GM18502 (cell line): Measurements from ENCODE around the gene C19orf12.

ENCODE experiments used
- ATAC-seq: cut with Tn5 transposase; IDR thresholded peaks from one replicate; pipeline ENCODE4 v1.9.1; 2021; ENCODE audit warnings: mild to moderate bottlenecking; ENCODE audit not compliant: unreplicated experiment, poor library complexity

The C19orf12 gene

GRCh38 chr19:29699861-29700260 lies 15.2 kb downstream of the C19orf12 start:
- no peak for ATAC-seq

- ATAC-seq, result no peak
Measured at GRCh38 chr19:29697523-29698261, 17.4 kb downstream of the C19orf12 start.

DNA sequence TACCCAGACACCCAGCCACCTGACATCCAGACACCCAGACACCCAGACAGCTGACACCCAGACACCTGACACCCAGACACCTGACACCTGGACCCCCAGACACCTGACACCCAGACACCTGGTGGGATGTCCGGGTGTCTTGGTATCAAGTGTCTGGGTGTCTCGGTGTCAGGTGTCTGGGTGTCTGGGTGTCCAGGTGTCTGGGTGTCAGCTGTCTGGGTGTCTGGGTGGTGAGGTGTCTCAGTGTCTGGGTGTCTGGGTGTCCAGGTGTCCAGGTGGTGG lies 18.6 kb downstream of the C19orf12 start:
- no peak for ATAC-seq

DNA sequence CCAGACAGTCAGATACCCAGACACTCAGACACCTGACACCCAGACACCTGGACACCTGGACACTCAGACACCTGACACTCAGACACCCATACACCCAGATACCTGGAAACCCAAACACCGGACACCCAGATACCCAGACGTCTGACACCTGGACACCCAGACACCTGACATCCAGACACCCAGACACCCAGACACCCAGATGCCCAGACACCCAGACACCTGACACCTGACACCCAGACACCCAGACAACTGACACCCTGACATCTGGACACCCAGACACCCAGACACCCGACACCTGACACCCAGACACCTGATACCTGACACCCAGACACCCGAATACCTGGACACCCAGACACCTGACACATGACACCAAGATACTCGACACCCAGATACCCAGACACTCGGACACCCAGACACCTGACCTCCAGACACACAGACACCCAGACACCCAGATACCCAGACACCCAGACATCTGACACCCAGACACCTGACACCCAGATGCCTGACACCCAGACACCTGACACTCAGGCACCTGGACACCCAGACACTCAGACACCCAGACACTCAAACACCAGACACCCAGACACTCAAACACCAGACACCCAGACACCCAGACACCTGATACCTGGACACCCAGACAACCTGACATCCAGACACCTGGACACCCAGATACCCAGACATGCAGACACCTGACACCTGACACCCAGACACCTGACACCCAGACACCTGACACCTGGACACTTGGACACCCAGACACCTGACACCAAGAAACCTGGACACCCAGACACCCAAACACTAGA lies 19.1 kb downstream of the C19orf12 start:
- no peak for ATAC-seq

- peak; percentile 88 for ATAC-seq
Measured at GRCh38 chr19:29694669-29695627, 20.1 kb downstream of the C19orf12 start.

GRCh38 chr19:29694161-29694560 lies 20.9 kb downstream of the C19orf12 start:
- no peak for ATAC-seq

DNA sequence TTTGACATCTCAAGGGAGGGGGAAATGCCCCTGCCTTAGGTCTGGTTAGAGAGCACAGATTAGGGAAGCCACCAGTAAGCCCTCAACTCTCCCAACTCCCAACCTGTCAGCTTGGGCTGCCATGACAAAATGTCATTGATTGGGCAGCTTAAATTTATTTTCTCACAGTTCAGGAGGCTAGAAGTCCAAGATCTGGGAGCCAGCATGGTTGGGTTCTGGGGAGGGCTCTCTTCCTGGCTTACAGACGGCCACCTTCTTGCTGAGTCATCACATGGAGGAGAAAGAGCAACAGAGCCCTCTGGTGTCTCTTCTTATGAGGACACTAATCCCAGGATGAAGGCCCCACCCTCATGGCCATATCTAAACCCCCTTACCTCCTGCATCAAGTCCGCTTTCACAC lies 24.2 kb downstream of the C19orf12 start:
- ATAC-seq, result no peak

DNA sequence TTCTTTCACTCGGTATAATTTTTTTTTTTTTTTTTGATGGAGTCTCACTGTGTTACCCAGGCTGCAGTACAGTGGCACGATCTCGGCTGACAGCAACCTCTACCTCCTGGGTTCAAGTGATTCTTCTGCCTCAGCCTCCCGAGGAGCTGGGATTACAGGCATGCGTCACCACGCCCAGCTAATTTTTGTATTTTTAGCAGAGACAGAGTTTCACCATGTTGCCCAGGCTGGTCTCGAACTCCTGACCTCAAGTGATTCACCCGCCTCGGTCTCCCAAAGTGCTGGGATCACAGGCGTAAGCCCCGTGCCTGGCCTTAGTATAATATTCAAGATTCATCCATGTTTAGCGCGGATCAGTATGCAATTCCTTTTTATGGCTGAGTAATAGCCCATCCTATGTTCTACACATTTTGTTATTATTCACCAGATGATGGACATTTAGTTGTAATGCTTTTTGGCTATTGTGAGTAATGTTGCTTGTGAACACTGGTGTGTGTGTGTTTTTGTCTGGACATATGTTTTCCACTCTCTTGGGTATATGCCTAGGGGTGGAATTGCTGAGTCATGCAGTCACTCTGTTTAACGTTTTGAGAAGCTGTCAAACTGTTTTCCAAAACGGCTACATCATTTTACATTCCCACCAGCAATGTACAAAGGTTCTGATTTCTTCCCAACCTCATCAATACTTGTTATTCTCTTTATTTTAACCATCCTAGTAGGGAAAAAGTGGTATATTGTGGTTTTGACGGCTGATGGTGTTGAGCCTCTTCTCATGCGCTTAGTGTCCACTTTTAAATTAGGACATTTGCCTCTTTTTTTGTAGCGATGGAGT lies 26.9 kb downstream of the C19orf12 start:
- ATAC-seq, result no peak

DNA sequence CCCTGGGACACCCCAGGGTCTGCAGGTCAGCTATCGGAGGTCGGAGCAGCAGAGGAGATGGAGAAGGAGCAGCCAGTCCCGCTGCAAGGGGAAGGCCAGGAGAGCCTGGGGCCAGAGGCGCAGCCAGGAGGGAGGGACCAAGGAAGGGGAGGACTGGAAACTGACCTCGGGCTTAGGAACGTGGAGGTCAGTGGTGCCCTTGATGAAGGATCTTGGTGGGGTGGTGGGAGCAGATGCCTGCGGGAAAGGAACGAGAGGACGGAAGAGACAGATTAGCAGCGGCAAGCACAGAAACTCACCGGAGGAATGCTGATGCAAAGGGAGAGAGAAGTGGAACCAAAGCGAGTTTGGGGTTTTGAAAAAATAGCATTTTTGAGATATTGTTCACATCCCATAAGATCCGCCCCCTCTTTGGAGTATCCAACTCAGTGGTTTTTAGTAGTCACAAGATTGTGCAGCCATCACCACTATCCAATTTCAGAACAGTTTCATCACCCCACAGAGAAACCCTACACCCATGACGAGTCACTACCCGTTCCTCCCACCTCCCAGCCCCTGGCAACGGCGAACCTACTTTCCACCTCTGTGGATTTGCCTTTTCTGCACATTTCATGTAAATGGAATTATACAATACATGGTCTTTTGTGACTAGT lies 27.7 kb downstream of the C19orf12 start:
- no peak for ATAC-seq

- ATAC-seq, result no peak
Measured at GRCh38 chr19:29686285-29686805, 28.7 kb downstream of the C19orf12 start.

- ATAC-seq, result no peak
Measured at GRCh38 chr19:29685326-29685725, 29.7 kb downstream of the C19orf12 start.

- ATAC-seq, result no peak
Measured at GRCh38 chr19:29683009-29683408, 32.1 kb downstream of the C19orf12 start.

GRCh38 chr19:29682236-29682895 lies 32.7 kb downstream of the C19orf12 start:
- no peak for ATAC-seq

DNA sequence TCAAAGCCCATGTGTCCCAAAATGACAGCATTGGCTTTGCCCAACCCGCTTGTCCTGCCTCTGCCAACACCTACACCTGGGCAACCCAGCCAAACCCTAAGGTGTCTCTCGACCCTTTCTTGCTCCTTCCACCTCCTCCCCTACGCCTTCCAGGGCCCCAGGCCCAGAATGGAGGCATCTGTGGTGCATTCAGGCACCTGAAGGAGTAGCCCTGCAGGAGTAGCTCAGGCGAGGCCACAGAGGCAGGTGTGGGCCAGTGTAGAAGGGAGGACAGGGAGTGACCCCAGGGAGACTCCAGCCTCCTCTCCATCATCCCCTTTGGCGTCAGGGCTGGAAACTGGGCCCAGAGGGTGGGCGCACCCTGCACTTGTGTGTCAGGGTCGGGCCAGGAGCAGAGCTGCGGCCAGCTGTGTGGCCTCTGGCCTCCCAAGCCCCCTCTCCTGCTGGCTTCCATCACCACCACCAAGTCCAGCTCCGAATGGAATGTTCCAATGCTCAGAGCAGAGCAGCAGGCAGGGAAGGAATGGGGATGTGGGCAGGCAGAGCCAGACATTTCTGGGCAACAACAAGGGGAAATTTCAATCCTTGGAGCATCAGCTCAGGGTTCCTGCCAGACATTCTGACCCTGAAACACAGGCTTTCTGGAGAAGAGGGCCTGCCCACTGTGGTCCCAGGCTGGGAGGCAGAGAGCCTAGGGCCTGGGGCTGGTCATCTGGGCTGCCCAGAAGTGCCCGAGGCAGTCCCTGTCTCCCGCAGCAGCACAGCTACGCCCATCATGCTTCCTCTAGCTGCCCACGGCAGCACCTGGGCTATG lies 33.4 kb downstream of the C19orf12 start:
- ATAC-seq, result no peak

DNA sequence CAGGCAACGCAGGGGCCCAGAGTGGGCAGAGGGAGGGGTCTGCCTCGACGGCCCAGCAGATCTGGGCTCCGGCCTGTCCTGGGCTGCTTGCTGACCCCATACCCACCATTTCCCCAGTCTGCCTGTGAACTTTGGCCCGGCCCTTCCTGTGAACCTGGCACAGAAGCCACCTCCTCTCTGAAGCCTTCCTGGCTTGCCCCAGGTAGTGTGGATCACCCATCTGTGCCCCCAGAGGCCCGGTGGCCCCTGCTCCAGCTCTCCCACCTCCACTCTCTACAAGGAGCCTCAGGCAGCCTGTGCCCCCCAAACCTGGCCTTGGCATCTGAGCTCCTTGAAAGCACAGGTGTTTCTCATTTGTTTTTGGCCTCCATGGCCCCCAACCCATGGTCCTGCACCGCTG lies 34.1 kb downstream of the C19orf12 start:
- ATAC-seq, result peak; percentile 11

- peak; percentile 79 for ATAC-seq
Measured at GRCh38 chr19:29680447-29680846, 34.6 kb downstream of the C19orf12 start.

DNA sequence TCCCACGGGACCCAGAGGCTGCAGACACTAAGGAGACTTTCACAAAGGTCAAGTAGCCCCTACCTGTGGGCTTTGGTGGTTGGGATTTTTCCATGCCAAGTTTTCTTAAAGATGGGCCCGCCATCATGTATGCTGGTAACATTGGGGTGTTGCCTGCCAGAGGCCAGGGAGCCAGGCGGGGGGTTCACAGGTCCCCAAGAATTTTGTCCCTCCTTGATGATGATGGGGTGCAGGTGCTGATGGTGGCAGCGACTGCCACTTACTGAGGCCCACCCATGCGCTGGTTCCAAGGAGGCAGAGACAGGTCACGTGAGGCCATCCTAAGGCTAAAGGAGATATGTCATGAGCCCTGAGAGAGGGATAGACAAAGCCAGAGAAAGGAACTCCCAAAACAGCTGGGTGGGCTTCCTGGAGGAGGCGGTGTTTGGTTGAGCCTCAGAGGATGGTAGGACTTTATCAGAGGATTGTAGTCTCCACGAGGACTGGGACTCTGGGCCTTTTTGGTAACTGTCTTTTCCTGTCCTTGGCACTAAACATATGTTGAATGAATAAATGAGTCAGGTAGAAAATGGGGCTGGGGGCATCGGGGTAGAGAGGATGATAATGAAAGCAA lies 35.4 kb downstream of the C19orf12 start:
- ATAC-seq, result no peak
